Activated CD4-positive, alpha-beta T cell treated with anti-CD3 and anti-CD28 coated beads, Interleukin-2, amount 10 ng/mL, durations not matched to agents 24 days and 14 days (primary cell): Measurements from ENCODE around the gene RTP3. TPM values are rescaled to one million over a fixed set of nuclear protein-coding genes. Genes with fewer than 3 reads are reported as not detected.
"Not testable (repeated sequence)": the region's sequence is repeated elsewhere in the genome, so short reads cannot be mapped to it uniquely, and the experiment has no call there.

ENCODE experiments used
- DNase-seq: peaks from one replicate; pipeline ENCODE4 v3.0.0; 2022
- H3K27ac Mint-ChIP-seq: one replicate; pipeline ENCODE4 v1.8.0; 2022; ENCODE audit warnings: mild to moderate bottlenecking, mixed read lengths
- H3K27me3 Mint-ChIP-seq: one replicate; pipeline ENCODE4 v1.8.0; 2022; ENCODE audit warnings: mixed read lengths
- H3K36me3 Mint-ChIP-seq: one replicate; pipeline ENCODE4 v1.8.0; 2022; ENCODE audit warnings: low read depth, mild to moderate bottlenecking, mixed read lengths
- H3K4me1 Mint-ChIP-seq: one replicate; pipeline ENCODE4 v1.8.0; 2021; ENCODE audit warnings: mixed read lengths
- H3K4me3 Mint-ChIP-seq: one replicate; pipeline ENCODE4 v1.8.0; 2022; ENCODE audit warnings: mild to moderate bottlenecking, moderate library complexity, mixed read lengths
- H3K9me3 Mint-ChIP-seq: one replicate; pipeline ENCODE4 v1.8.0; 2021; ENCODE audit warnings: mixed read lengths
- intact Hi-C: fragments of 100-400 bp; cut with micrococcal nuclease; formaldehyde crosslinking; loops from one replicate; pipeline ENCODE4 v1.15.1; 2023
- total RNA-seq: library from RNA; stranded (reverse); gene quantifications from 2 replicates; pipeline ENCODE4 v1.2.3, GENCODE V29; 2022

Gene RTP3
- total RNA-seq, 1 donor from 2014 or later = not detected

- Mint-ChIP-seq H3K9me3 (no peaks in the 10 kb centered on the region), H3K27me3 (peaks cover 10% of the 10 kb centered on the region), H3K36me3 (no peaks in the 10 kb centered on the region), H3K27ac (no peak overlapping the region), H3K4me3 (no peak overlapping the region), H3K4me1 (peaks cover 10% of the 10 kb centered on the region)
- DNase-seq = no peak
- intact Hi-C loops = no loop called here
Observed at GRCh38 chr3:46505953-46506352, 8.2 kb downstream of the RTP3 start.

GRCh38 chr3:46506526-46506925 is 8.8 kb downstream of the RTP3 start:
- peaks cover 14% of the 10 kb centered on the region for H3K27me3 Mint-ChIP-seq
- H3K36me3 Mint-ChIP-seq = no peaks in the 10 kb centered on the region
- no peak for DNase-seq
- no peak overlapping the region for H3K27ac Mint-ChIP-seq
- intact Hi-C loops = no loop called here
- peaks cover 10% of the 10 kb centered on the region for H3K4me1 Mint-ChIP-seq
- no peaks in the 10 kb centered on the region for H3K9me3 Mint-ChIP-seq
- no peak overlapping the region for H3K4me3 Mint-ChIP-seq

GRCh38 chr3:46508850-46509591 is 11.2 kb downstream of the RTP3 start:
- H3K27me3 Mint-ChIP-seq = peaks cover 26% of the 10 kb centered on the region
- peaks cover 8% of the 10 kb centered on the region for H3K4me1 Mint-ChIP-seq
- H3K36me3 Mint-ChIP-seq = no peaks in the 10 kb centered on the region
- DNase-seq = no peak
- no peak overlapping the region for H3K27ac Mint-ChIP-seq
- H3K4me3 Mint-ChIP-seq = no peak overlapping the region
- intact Hi-C loops = no loop called here
- no peaks in the 10 kb centered on the region for H3K9me3 Mint-ChIP-seq

- H3K9me3 Mint-ChIP-seq = no peaks in the 10 kb centered on the region
- peaks cover 7% of the 10 kb centered on the region for H3K4me1 Mint-ChIP-seq
- no peak overlapping the region for H3K27ac Mint-ChIP-seq
- no peak overlapping the region for H3K4me3 Mint-ChIP-seq
- peaks cover 28% of the 10 kb centered on the region for H3K27me3 Mint-ChIP-seq
- intact Hi-C loops = no loop called here
- no peaks in the 10 kb centered on the region for H3K36me3 Mint-ChIP-seq
- no peak for DNase-seq
Observed at GRCh38 chr3:46509661-46510187, 11.9 kb downstream of the RTP3 start.

- H3K27me3 Mint-ChIP-seq = peaks cover 24% of the 10 kb centered on the region
- H3K4me3 Mint-ChIP-seq = no peak overlapping the region
- intact Hi-C loops = no loop called here
- no peak overlapping the region for H3K27ac Mint-ChIP-seq
- H3K9me3 Mint-ChIP-seq = no peaks in the 10 kb centered on the region
- H3K4me1 Mint-ChIP-seq = no peaks in the 10 kb centered on the region
- no peaks in the 10 kb centered on the region for H3K36me3 Mint-ChIP-seq
- DNase-seq = no peak
Observed at GRCh38 chr3:46512191-46512749, 14.5 kb downstream of the RTP3 start.

GRCh38 chr3:46516521-46516920 is 18.7 kb downstream of the RTP3 start:
- no peak overlapping the region for H3K27ac Mint-ChIP-seq
- no peaks in the 10 kb centered on the region for H3K36me3 Mint-ChIP-seq
- no peaks in the 10 kb centered on the region for H3K9me3 Mint-ChIP-seq
- intact Hi-C loops = no loop called here
- no peak overlapping the region for H3K4me3 Mint-ChIP-seq
- H3K4me1 Mint-ChIP-seq = no peaks in the 10 kb centered on the region
- H3K27me3 Mint-ChIP-seq = peaks cover 21% of the 10 kb centered on the region
- DNase-seq = no peak

GRCh38 chr3:46517016-46517783 is 19.4 kb downstream of the RTP3 start:
- no peak for DNase-seq

GRCh38 chr3:46517784-46518181 is 20.0 kb downstream of the RTP3 start:
- Mint-ChIP-seq H3K36me3 (no peaks in the 10 kb centered on the region), H3K27ac (no peak overlapping the region), H3K4me3 (no peak overlapping the region), H3K9me3 (no peaks in the 10 kb centered on the region), H3K4me1 (no peaks in the 10 kb centered on the region), H3K27me3 (peaks cover 20% of the 10 kb centered on the region)
- intact Hi-C loops = no loop called here
- DNase-seq = no peak

More at GRCh38 chr3:46517016-46517783, 19.4 kb downstream of the RTP3 start:
- H3K27me3 Mint-ChIP-seq = peaks cover 19% of the 10 kb centered on the region
- H3K4me1 Mint-ChIP-seq = no peaks in the 10 kb centered on the region
- no peaks in the 10 kb centered on the region for H3K36me3 Mint-ChIP-seq
- no peak overlapping the region for H3K4me3 Mint-ChIP-seq
- H3K27ac Mint-ChIP-seq = no peak overlapping the region
- intact Hi-C loops = no loop called here
- H3K9me3 Mint-ChIP-seq = no peaks in the 10 kb centered on the region

GRCh38 chr3:46519952-46520351 is 22.2 kb downstream of the RTP3 start:
- no peak for DNase-seq
- no peaks in the 10 kb centered on the region for H3K4me1 Mint-ChIP-seq
- no peaks in the 10 kb centered on the region for H3K9me3 Mint-ChIP-seq
- intact Hi-C loops = no loop called here
- no peak overlapping the region for H3K4me3 Mint-ChIP-seq
- peaks cover 19% of the 10 kb centered on the region for H3K27me3 Mint-ChIP-seq
- H3K36me3 Mint-ChIP-seq = no peaks in the 10 kb centered on the region
- no peak overlapping the region for H3K27ac Mint-ChIP-seq

GRCh38 chr3:46520531-46520930 is 22.8 kb downstream of the RTP3 start:
- no peaks in the 10 kb centered on the region for H3K36me3 Mint-ChIP-seq
- DNase-seq = no peak
- H3K9me3 Mint-ChIP-seq = no peaks in the 10 kb centered on the region
- no peak overlapping the region for H3K4me3 Mint-ChIP-seq
- no peak overlapping the region for H3K27ac Mint-ChIP-seq
- peaks cover 19% of the 10 kb centered on the region for H3K27me3 Mint-ChIP-seq
- H3K4me1 Mint-ChIP-seq = no peaks in the 10 kb centered on the region
- intact Hi-C loops = no loop called here

- Mint-ChIP-seq H3K36me3 (no peaks in the 10 kb centered on the region), H3K27ac (no peak overlapping the region), H3K27me3 (peaks cover 19% of the 10 kb centered on the region), H3K4me3 (no peak overlapping the region), H3K9me3 (no peaks in the 10 kb centered on the region), H3K4me1 (no peaks in the 10 kb centered on the region)
- DNase-seq = no peak
- intact Hi-C loops = no loop called here
Observed at GRCh38 chr3:46521096-46521495, 23.3 kb downstream of the RTP3 start.

GRCh38 chr3:46522201-46522600 is 24.4 kb downstream of the RTP3 start:
- H3K9me3 Mint-ChIP-seq, H3K4me3 Mint-ChIP-seq, intact Hi-C loops, H3K36me3 Mint-ChIP-seq, H3K4me1 Mint-ChIP-seq, H3K27ac Mint-ChIP-seq, DNase-seq: not testable (repeated sequence)
- H3K27me3 Mint-ChIP-seq = peaks cover 19% of the 10 kb centered on the region

GRCh38 chr3:46523556-46523955 is 25.8 kb downstream of the RTP3 start:
- DNase-seq = no peak
- Mint-ChIP-seq H3K4me3 (no peak overlapping the region), H3K36me3 (no peaks in the 10 kb centered on the region), H3K27ac (peak overlapping the region; percentile 2), H3K27me3 (peaks cover 21% of the 10 kb centered on the region), H3K4me1 (no peaks in the 10 kb centered on the region), H3K9me3 (no peaks in the 10 kb centered on the region)
- intact Hi-C loops = no loop called here

GRCh38 chr3:46524008-46524407 is 26.2 kb downstream of the RTP3 start:
- intact Hi-C loops = no loop called here
- no peaks in the 10 kb centered on the region for H3K36me3 Mint-ChIP-seq
- peaks cover 21% of the 10 kb centered on the region for H3K27me3 Mint-ChIP-seq
- no peaks in the 10 kb centered on the region for H3K4me1 Mint-ChIP-seq
- DNase-seq = no peak
- no peak overlapping the region for H3K27ac Mint-ChIP-seq
- H3K9me3 Mint-ChIP-seq = no peaks in the 10 kb centered on the region
- no peak overlapping the region for H3K4me3 Mint-ChIP-seq
